Endothelial cell of umbilical vein (primary cell): ENCODE data around the gene NELL2.

Source experiments
- CTCF ChIP-seq, 2 donors: IDR thresholded peaks; 1 replicate in 1 of 2; 2 replicates in 1 of 2; pipeline ENCODE4 v1.5.1; 2011; ENCODE audit warnings: low read length in 2 of 2, mild to moderate bottlenecking in 2 of 2, moderate library complexity in 2 of 2, control low read depth in 1 of 2, inconsistent platforms in 1 of 2, low read depth in 1 of 2; ENCODE audit not compliant: insufficient read depth in 1 of 2; ENCODE audit errors: extremely low read depth in 1 of 2
- EZH2 ChIP-seq: IDR thresholded peaks from 2 replicates; pipeline ENCODE4 v1.6.1; 2012; ENCODE audit warnings: borderline replicate concordance, low read depth, mild to moderate bottlenecking, moderate library complexity, low read length, inconsistent platforms; ENCODE audit not compliant: severe bottlenecking
- POLR2A ChIP-seq: IDR thresholded peaks from 2 replicates; pipeline ENCODE4 v1.6.1; 2012; ENCODE audit warnings: low read depth, mild to moderate bottlenecking, control low read depth, low read length
- POLR2AphosphoS5 ChIP-seq: IDR thresholded peaks from 2 replicates; pipeline ENCODE4 v1.6.1; 2012; ENCODE audit warnings: low read depth, mild to moderate bottlenecking, control low read depth, low read length, moderate library complexity; ENCODE audit not compliant: insufficient read depth

- TF ChIP-seq EZH2, result no peak
- TF ChIP-seq CTCF (IDR thresholded peaks at IDR 0.05; ENCODE audit: extremely low read depth in 1 of 2, insufficient read depth in 1 of 2, low read depth in 1 of 2, low read length in 2 of 2), result no peak
- no peak for TF ChIP-seq POLR2A
- no peak for TF ChIP-seq POLR2AphosphoS5
Measured at GRCh38 chr12:44689587-44689986, 186.5 kb downstream of the NELL2 start.
